H1 (cell line): Measurements from ENCODE around the gene FGFR2. TPM values are rescaled to one million over a fixed set of nuclear protein-coding genes. Genes with fewer than 3 reads are reported as not detected.

ENCODE experiments used
- CTCF ChIA-PET: fragments of 300-600 bp; sonication (Branson Sonifier 250); formaldehyde crosslinking; loops from one replicate; lab custom pipeline; 2021; ENCODE audit not compliant: partially characterized antibody; lab: Charles Lee
- POLR2A ChIA-PET: fragments of 300-600 bp; sonication (Branson Sonifier 250); formaldehyde crosslinking; loops from one replicate; lab custom pipeline; 2021; ENCODE audit warnings: inconsistent platforms; ENCODE audit not compliant: partially characterized antibody; lab: Charles Lee
- DNase-seq, 2 experiments: peaks; one replicate each; pipeline versions ENCODE4 v3.0.0 to v3.0.0-alpha.2; 2010 to 2022; ENCODE audit warnings: low spot score in 2 of 2, low read depth in 1 of 2, mixed read lengths in 1 of 2
- FAIRE-seq: peaks from 2 replicates; lab custom pipeline; 2011; peaks lifted over from hg19 to GRCh38; lab: Jason Lieb, UNC
- H2AFZ ChIP-seq: 2 replicates; pipeline ENCODE4 v1.8.1; 2012; ENCODE audit warnings: low read length, inconsistent platforms
- H2AK5ac ChIP-seq: 2 replicates; pipeline ENCODE4 v1.6.1; 2013; ENCODE audit warnings: low read depth, low read length
- H2BK120ac ChIP-seq: replicated peaks from 2 replicates; pipeline ENCODE3; 2013; ENCODE audit warnings: low read depth, low read length, inconsistent platforms
- H2BK12ac ChIP-seq: 2 replicates; pipeline ENCODE4 v1.6.1; 2013; ENCODE audit warnings: low read depth, low read length
- H2BK15ac ChIP-seq: 2 replicates; pipeline ENCODE4 v1.6.1; 2013; ENCODE audit warnings: low read length
- H2BK20ac ChIP-seq: 2 replicates; pipeline ENCODE4 v1.6.1; 2013; ENCODE audit warnings: low read length
- H2BK5ac ChIP-seq: 2 replicates; pipeline ENCODE4 v1.6.1; 2013; ENCODE audit warnings: low read depth, low read length
- H3K14ac ChIP-seq: 2 replicates; pipeline ENCODE4 v1.6.1; 2013; ENCODE audit warnings: inconsistent platforms; ENCODE audit not compliant: insufficient read length
- H3K18ac ChIP-seq: 2 replicates; pipeline ENCODE4 v1.6.1; 2013; ENCODE audit warnings: low read length; ENCODE audit errors: extremely low read depth
- H3K23ac ChIP-seq: 2 replicates; pipeline ENCODE4 v1.6.1; 2013; ENCODE audit warnings: inconsistent platforms; ENCODE audit not compliant: insufficient read length
- H3K23me2 ChIP-seq: 2 replicates; pipeline ENCODE4 v1.6.1; 2013; ENCODE audit warnings: low read depth, low read length
- H3K27ac ChIP-seq: 2 replicates; pipeline ENCODE4 v1.6.1; 2011; ENCODE audit warnings: low read depth, low read length, inconsistent platforms
- H3K27me3 ChIP-seq, 4 experiments: replicated peaks in 1 of 4; 1 replicate in 1 of 4; 2 replicates in 3 of 4; pipeline versions ENCODE4 v1.6.1 to v1.8.1; 2011 to 2013; ENCODE audit warnings: low read length in 3 of 4, mild to moderate bottlenecking in 3 of 4, inconsistent platforms in 2 of 4, mixed read lengths in 2 of 4, moderate library complexity in 1 of 4; ENCODE audit not compliant: control insufficient read depth in 3 of 4, insufficient read depth in 3 of 4; ENCODE audit errors: extremely low read depth in 1 of 4
- H3K36me3 ChIP-seq, 4 experiments: 2 replicates each; pipeline versions ENCODE4 v1.6.1 to v1.8.1; 2011 to 2013; ENCODE audit warnings: mild to moderate bottlenecking in 4 of 4, low read length in 3 of 4, moderate library complexity in 2 of 4, control low read depth in 1 of 4, inconsistent platforms in 1 of 4; ENCODE audit not compliant: insufficient read depth in 4 of 4, control insufficient read depth in 2 of 4
- H3K4ac ChIP-seq: replicated peaks from 2 replicates; pipeline ENCODE3; 2013; ENCODE audit warnings: low read length, low read depth, mixed read lengths, inconsistent platforms; ENCODE audit not compliant: insufficient read length
- H3K4me1 ChIP-seq, 4 experiments: replicated peaks in 1 of 4; 1 replicate in 1 of 4; 2 replicates in 3 of 4; pipeline versions ENCODE4 v1.6.1 to v1.8.1; 2011 to 2013; ENCODE audit warnings: low read length in 3 of 4, inconsistent platforms in 2 of 4, mixed read lengths in 1 of 4; ENCODE audit not compliant: insufficient read depth in 4 of 4, control insufficient read depth in 3 of 4
- H3K4me2 ChIP-seq, 2 experiments: 2 replicates each; pipeline versions ENCODE4 v1.6.1 to v1.8.1; 2011 to 2013; ENCODE audit warnings: low read depth in 2 of 2, low read length in 2 of 2, control low read depth in 1 of 2, inconsistent platforms in 1 of 2, mild to moderate bottlenecking in 1 of 2; ENCODE audit not compliant: insufficient read depth in 1 of 2
- H3K4me3 ChIP-seq, 4 experiments: fragments of 200-600, 300-600 bp in 1 of 4; sonication (generic), shearing (Covaris generic), sonication (Bioruptor Twin) in 1 of 4; 2 replicates each; pipeline versions ENCODE4 v1.5.1 to v1.8.1; 2011 to 2016; ENCODE audit warnings: low read length in 4 of 4, low read depth in 3 of 4, control low read depth in 2 of 4, inconsistent platforms in 2 of 4, mild to moderate bottlenecking in 2 of 4, mixed read lengths in 1 of 4, moderate library complexity in 1 of 4; ENCODE audit not compliant: insufficient read depth in 2 of 4; ENCODE audit errors: extremely low read depth in 1 of 4
- H3K56ac ChIP-seq: replicated peaks from 2 replicates; pipeline ENCODE3; 2013; ENCODE audit warnings: low read depth, mild to moderate bottlenecking, mixed read lengths, low read length, inconsistent platforms; ENCODE audit not compliant: insufficient read length
- H3K79me1 ChIP-seq: 2 replicates; pipeline ENCODE4 v1.6.1; 2013; ENCODE audit warnings: low read depth, low read length, control low read depth
- H3K79me2 ChIP-seq, 2 experiments: 2 replicates each; pipeline versions ENCODE4 v1.6.1 to v1.8.1; 2012 to 2013; ENCODE audit warnings: low read length in 2 of 2, mild to moderate bottlenecking in 2 of 2, inconsistent platforms in 1 of 2; ENCODE audit not compliant: insufficient read depth in 2 of 2, control insufficient read depth in 1 of 2
- H3K9ac ChIP-seq, 4 experiments: replicated peaks in 1 of 4; 1 replicate in 1 of 4; 2 replicates in 3 of 4; pipeline versions ENCODE4 v1.6.1 to v1.8.1; 2011 to 2013; ENCODE audit warnings: low read depth in 3 of 4, low read length in 3 of 4, control low read depth in 2 of 4, mild to moderate bottlenecking in 2 of 4, moderate library complexity in 2 of 4, inconsistent platforms in 1 of 4; ENCODE audit errors: extremely low read depth in 1 of 4
- H3K9me3 ChIP-seq, 2 experiments: 2 replicates each; pipeline versions ENCODE4 v1.6.1 to v1.8.1; 2012 to 2013; ENCODE audit warnings: mild to moderate bottlenecking in 2 of 2, moderate library complexity in 2 of 2, control low read depth in 1 of 2, inconsistent platforms in 1 of 2, low read depth in 1 of 2, low read length in 1 of 2, mixed read lengths in 1 of 2; ENCODE audit not compliant: insufficient read depth in 2 of 2
- H4K20me1 ChIP-seq, 2 experiments: replicated peaks in 1 of 2; 2 replicates each; pipeline versions ENCODE3 to v1.8.1; 2011 to 2013; ENCODE audit warnings: inconsistent platforms in 2 of 2, low read length in 2 of 2, mild to moderate bottlenecking in 1 of 2; ENCODE audit not compliant: insufficient read depth in 2 of 2, control insufficient read depth in 1 of 2
- H4K5ac ChIP-seq: 2 replicates; pipeline ENCODE4 v1.6.1; 2013; ENCODE audit warnings: low read length, low read depth, mixed read lengths, inconsistent platforms; ENCODE audit not compliant: insufficient read length
- H4K8ac ChIP-seq: 2 replicates; pipeline ENCODE4 v1.8.0; 2013; ENCODE audit warnings: mild to moderate bottlenecking, moderate library complexity, low read length, inconsistent platforms; ENCODE audit not compliant: insufficient read depth; ENCODE audit errors: extremely low read depth
- H4K91ac ChIP-seq: replicated peaks from 2 replicates; pipeline ENCODE3; 2013; ENCODE audit warnings: low read length, mixed read lengths, inconsistent platforms; ENCODE audit not compliant: insufficient read length
- CEBPB ChIP-seq: IDR thresholded peaks from 2 replicates; pipeline ENCODE4 v1.6.1; 2012; ENCODE audit warnings: low read depth, low read length
- RBBP5 ChIP-seq: IDR thresholded peaks from 2 replicates; pipeline ENCODE4 v1.7.1; 2012; ENCODE audit warnings: low read depth, mild to moderate bottlenecking, inconsistent platforms, low read length, moderate library complexity, borderline replicate concordance
- RXRA ChIP-seq: IDR thresholded peaks from 2 replicates; pipeline ENCODE4 v1.6.1; 2011; ENCODE audit warnings: low read depth, mild to moderate bottlenecking, low read length, moderate library complexity; ENCODE audit not compliant: insufficient read depth
- TBP ChIP-seq: IDR thresholded peaks from 2 replicates; pipeline ENCODE4 v1.6.1; 2011; ENCODE audit warnings: low read depth, low read length, improper control_type of control experiment
- WGBS, 2 experiments: shearing (Covaris generic) in 1 of 2; methylation state at CpG; one replicate each; pipeline versions ENCODE4 v1.1.6 to v1.1.7; 2013 to 2015; ENCODE audit warnings: low lambda C conversion rate in 2 of 2, mixed read lengths in 2 of 2, inconsistent platforms in 1 of 2, low coverage in 1 of 2, missing lambda C conversion rate in 1 of 2; ENCODE audit not compliant: insufficient replicate concordance in 2 of 2, insufficient coverage in 1 of 2, insufficient read length in 1 of 2; ENCODE audit errors: extremely low coverage in 1 of 2, missing lambda C conversion rate in 1 of 2; 5-methylcytosine and 5-hydroxymethylcytosine counted together
- polyA plus RNA-seq, 7 experiments: library from polyadenylated mRNA; depleted of rRNA in 3 of 7; stranded (reverse) in 5 of 7; unstranded in 2 of 7; fragments of >200 nt in 5 of 7; fragments of 200-250 nt in 2 of 7; gene quantifications; 1 replicate in 5 of 7; 2 replicates in 1 of 7; 4 replicates in 1 of 7; pipeline versions ENCODE4 v1.2.1 to v1.2.3, GENCODE V29; 2011 to 2013; ENCODE audit warnings: missing spikeins in 2 of 7, mixed read lengths in 2 of 7
- total RNA-seq: library from RNA; stranded (reverse); fragmentation: NEBNext Ultra II Directional; extraction: Animal tissue kit (Norgen Biotek cat#: 25700); gene quantifications from 2 replicates; pipeline ENCODE4 v1.2.1, GENCODE V29; 2021

The FGFR2 gene
- total and polyA plus RNA-seq, 2 of the 8 experiments (the other 6 are each of a cell fraction or from before 2014, with no cell fraction given), result 50.2 to 81.2 TPM

GRCh38 chr10:121611393-121612159 is 13.3 kb upstream of the FGFR2 start:
- Histone ChIP-seq H3K23ac (no peak overlapping the region), H2BK15ac (0 out of 2 replicates have a peak overlapping the region, but pooled peaks have one; percentile 1), H3K79me2 (no peaks in the 10 kb centered on the region), H3K9ac (no peak overlapping the region), H2AK5ac (no peak overlapping the region), H3K27ac (no peak overlapping the region), H3K27me3 (peaks cover 0 to 7% (median 4%) of the 10 kb centered on the region in 4 experiments; a peak in 3 of 7 replicates), H3K79me1 (no peaks in the 10 kb centered on the region), H4K8ac (no peak overlapping the region; the same call in 1 of the 2 replicates), H3K36me3 (no peaks in the 10 kb centered on the region), H4K5ac (peak overlapping the region; percentile 38), H3K4me3 (no peak overlapping the region), H2BK120ac (peak overlapping the region; percentile 58), H3K4me1 (peaks cover 0 to 6% (median 2%) of the 10 kb centered on the region in 4 experiments; a peak in 2 of 7 replicates), H3K23me2 (no peaks in the 10 kb centered on the region; the same call in 1 of the 2 replicates), H2BK5ac (peak overlapping the region; percentile 96; the same call in 1 of the 2 replicates), H4K20me1 (no peaks in the 10 kb centered on the region), H2BK12ac (peak overlapping the region; percentile 91; the same call in 1 of the 2 replicates), H3K4me2 (no peak overlapping the region), H3K14ac (no peak overlapping the region), H3K9me3 (no peaks in the 10 kb centered on the region), H3K56ac (no peak overlapping the region), H4K91ac (peak overlapping the region; percentile 98), H3K4ac (peak overlapping the region; percentile 90), H3K18ac (peak overlapping the region; percentile 52; the same call in 1 of the 2 replicates), H2BK20ac (peak overlapping the region; percentile 94), H2AFZ (no peak overlapping the region)
- TF ChIP-seq TBP (no peak), RBBP5 (no peak), CEBPB (no peak), RXRA (no peak)
- CTCF ChIA-PET, result interaction anchor here (0.8 to 5.1 kb wide), 8 partner anchors 11 to 120 kb away, joined by 3 to 27 read pairs (median 4); partner anchors contain the start of gene FGFR2
- 80% methylated on average over 12 of the region's 12 CpGs; no CpG with 5 or more reads in 1 of the 2 experiments for WGBS, 2 experiments
- POLR2A ChIA-PET, result interaction anchor here (0.9 to 1.4 kb wide), 2 partner anchors 15 to 23 kb away, joined by 4 read pairs; no protein-coding TSS in a partner anchor
- FAIRE-seq, result no peak
- DNase-seq, result no peak
